ENCODE data around the gene VAMP2.
A peak's percentile ranks its signal among the peaks of the same experiment; 100 is the strongest.

The VAMP2 gene

GRCh38 chr17:8153525-8153956 is 9.2 kb downstream of the VAMP2 start:
- peaks cover 13% of the 10 kb centered on the region for H3K36me3 Mint-ChIP-seq (ENCODE audit: low read depth)
- no peak overlapping the region for H3K4me3 Mint-ChIP-seq
- no peak overlapping the region for H3K27ac Mint-ChIP-seq

GRCh38 chr17:8153031-8153451 is 9.7 kb downstream of the VAMP2 start:
- no peak overlapping the region for H3K27ac Mint-ChIP-seq
- H3K4me1 Mint-ChIP-seq (ENCODE audit: low read depth): peaks cover 19% of the 10 kb centered on the region
- H3K27me3 Mint-ChIP-seq: no peaks in the 10 kb centered on the region
- no peaks in the 10 kb centered on the region for H3K9me3 Mint-ChIP-seq
- peak overlapping the region; percentile 93 for H3K4me3 Mint-ChIP-seq
- H3K36me3 Mint-ChIP-seq (ENCODE audit: low read depth): peaks cover 16% of the 10 kb centered on the region

More at GRCh38 chr17:8153525-8153956, 9.2 kb downstream of the VAMP2 start:
- H3K4me1 Mint-ChIP-seq (ENCODE audit: low read depth): peaks cover 22% of the 10 kb centered on the region
- H3K9me3 Mint-ChIP-seq: no peaks in the 10 kb centered on the region
- H3K27me3 Mint-ChIP-seq: no peaks in the 10 kb centered on the region

- H3K27me3 Mint-ChIP-seq: no peaks in the 10 kb centered on the region
- H3K4me1 Mint-ChIP-seq (ENCODE audit: low read depth): peaks cover 19% of the 10 kb centered on the region
- H3K27ac Mint-ChIP-seq: no peak within 1 kb of the TSS
- H3K9me3 Mint-ChIP-seq: no peaks in the 10 kb centered on the region
- H3K4me3 Mint-ChIP-seq: peak within 1 kb of the TSS; percentile 93
- H3K36me3 Mint-ChIP-seq (ENCODE audit: low read depth): peaks cover 21% of the 10 kb centered on the region
Measured at GRCh38 chr17:8152112-8152775, 10.5 kb downstream of the VAMP2 start, which contains the start of gene PER1. PER1 (minus strand) TSS chr17:8152404; CDS start chr17:8150706, 1,698 bp downstream.

- peak overlapping the region; percentile 93 for H3K4me3 Mint-ChIP-seq
- H3K36me3 Mint-ChIP-seq (ENCODE audit: low read depth): peaks cover 25% of the 10 kb centered on the region
- no peaks in the 10 kb centered on the region for H3K27me3 Mint-ChIP-seq
- no peak overlapping the region for H3K27ac Mint-ChIP-seq
- H3K4me1 Mint-ChIP-seq (ENCODE audit: low read depth): peaks cover 19% of the 10 kb centered on the region
- no peaks in the 10 kb centered on the region for H3K9me3 Mint-ChIP-seq
Measured at GRCh38 chr17:8151641-8152111, 11.1 kb downstream of the VAMP2 start.

- Mint-ChIP-seq H3K4me3 (peak overlapping the region; percentile 93), H3K36me3 (ENCODE audit: low read depth) (peaks cover 30% of the 10 kb centered on the region), H3K4me1 (ENCODE audit: low read depth) (peaks cover 19% of the 10 kb centered on the region), H3K27ac (peak overlapping the region; percentile 71), H3K27me3 (no peaks in the 10 kb centered on the region), H3K9me3 (no peaks in the 10 kb centered on the region)
Measured at GRCh38 chr17:8151120-8151640, 11.6 kb downstream of the VAMP2 start.

- no peaks in the 10 kb centered on the region for H3K9me3 Mint-ChIP-seq
- peaks cover 36% of the 10 kb centered on the region for H3K36me3 Mint-ChIP-seq (ENCODE audit: low read depth)
- H3K27me3 Mint-ChIP-seq: no peaks in the 10 kb centered on the region
- peak overlapping the region; percentile 93 for H3K4me3 Mint-ChIP-seq
- peaks cover 19% of the 10 kb centered on the region for H3K4me1 Mint-ChIP-seq (ENCODE audit: low read depth)
- peak overlapping the region; percentile 71 for H3K27ac Mint-ChIP-seq
Measured at GRCh38 chr17:8150194-8151119, 12.3 kb downstream of the VAMP2 start.

- no peaks in the 10 kb centered on the region for H3K9me3 Mint-ChIP-seq
- H3K4me3 Mint-ChIP-seq: peak overlapping the region; percentile 93
- H3K27ac Mint-ChIP-seq: no peak overlapping the region
- H3K4me1 Mint-ChIP-seq (ENCODE audit: low read depth): peaks cover 19% of the 10 kb centered on the region
- H3K27me3 Mint-ChIP-seq: no peaks in the 10 kb centered on the region
- H3K36me3 Mint-ChIP-seq (ENCODE audit: low read depth): peaks cover 37% of the 10 kb centered on the region
Measured at GRCh38 chr17:8149419-8150193, 13.1 kb downstream of the VAMP2 start.

GRCh38 chr17:8148560-8148959 is 14.2 kb downstream of the VAMP2 start:
- H3K4me3 Mint-ChIP-seq: no peak overlapping the region
- H3K27me3 Mint-ChIP-seq: no peaks in the 10 kb centered on the region
- H3K27ac Mint-ChIP-seq: no peak overlapping the region
- peaks cover 19% of the 10 kb centered on the region for H3K4me1 Mint-ChIP-seq (ENCODE audit: low read depth)
- H3K9me3 Mint-ChIP-seq: no peaks in the 10 kb centered on the region
- peaks cover 37% of the 10 kb centered on the region for H3K36me3 Mint-ChIP-seq (ENCODE audit: low read depth)

GRCh38 chr17:8147805-8148404 is 14.8 kb downstream of the VAMP2 start:
- no peaks in the 10 kb centered on the region for H3K27me3 Mint-ChIP-seq
- peaks cover 37% of the 10 kb centered on the region for H3K36me3 Mint-ChIP-seq (ENCODE audit: low read depth)
- no peaks in the 10 kb centered on the region for H3K9me3 Mint-ChIP-seq
- H3K27ac Mint-ChIP-seq: no peak overlapping the region
- H3K4me1 Mint-ChIP-seq (ENCODE audit: low read depth): peaks cover 19% of the 10 kb centered on the region
- H3K4me3 Mint-ChIP-seq: no peak overlapping the region

GRCh38 chr17:8147141-8147804 is 15.5 kb downstream of the VAMP2 start:
- Mint-ChIP-seq H3K27ac (no peak overlapping the region), H3K9me3 (no peaks in the 10 kb centered on the region), H3K36me3 (ENCODE audit: low read depth) (peaks cover 37% of the 10 kb centered on the region), H3K4me1 (ENCODE audit: low read depth) (peaks cover 19% of the 10 kb centered on the region), H3K27me3 (no peaks in the 10 kb centered on the region), H3K4me3 (no peak overlapping the region)

GRCh38 chr17:8146381-8147140 is 16.2 kb downstream of the VAMP2 start:
- Mint-ChIP-seq H3K27me3 (no peaks in the 10 kb centered on the region), H3K36me3 (ENCODE audit: low read depth) (peaks cover 40% of the 10 kb centered on the region), H3K27ac (peak overlapping the region; percentile 41), H3K4me3 (no peak overlapping the region), H3K4me1 (ENCODE audit: low read depth) (peaks cover 17% of the 10 kb centered on the region), H3K9me3 (no peaks in the 10 kb centered on the region)

GRCh38 chr17:8145811-8146210 is 16.9 kb downstream of the VAMP2 start:
- Mint-ChIP-seq H3K27me3 (no peaks in the 10 kb centered on the region), H3K27ac (peak overlapping the region; percentile 41), H3K9me3 (no peaks in the 10 kb centered on the region), H3K4me1 (ENCODE audit: low read depth) (peaks cover 11% of the 10 kb centered on the region), H3K4me3 (no peak overlapping the region), H3K36me3 (ENCODE audit: low read depth) (peaks cover 47% of the 10 kb centered on the region)
